HepG2 (cell line): Measurements from ENCODE around the gene HOXA7. TPM values are rescaled to one million over a fixed set of nuclear protein-coding genes. Genes with fewer than 3 reads are reported as not detected.

Experiments used
- ATAC-seq: fragments of 200-7000 bp; cut with Tn5 transposase; 3 replicates; pipeline ENCODE4 v1.9.1; 2020; ENCODE audit warnings: mild to moderate bottlenecking, moderate library complexity
- BruUV-seq: library from RNA; stranded (reverse); fragments of 400-500 nt; replicated peaks from 2 replicates; lab custom pipeline; 2021; lab: Mats Ljungman, UMichigan
- CTCF ChIA-PET: fragments of 300-600 bp; formaldehyde crosslinking; extraction: SDS; loops from one replicate; lab custom pipeline; 2021; ENCODE audit warnings: low total read pairs, inconsistent platforms, low intra/inter-chr PET ratio; lab: Yijun Ruan, JAX
- POLR2A ChIA-PET: fragments of 350-600 bp; sonication (Branson Sonifier 250); formaldehyde crosslinking; loops from one replicate; lab custom pipeline; 2020; ENCODE audit warnings: antibody characterized with exemption, inconsistent platforms; lab: Yijun Ruan, JAX
- DNase-seq: peaks from one replicate; pipeline ENCODE4 v3.0.0-alpha.2; 2015; ENCODE audit warnings: low spot score
- FAIRE-seq: peaks from 3 replicates; lab custom pipeline; 2011; peaks lifted over from hg19 to GRCh38; lab: Jason Lieb, UNC
- H2AFZ ChIP-seq: one replicate; pipeline ENCODE4 v1.6.1; 2011; ENCODE audit warnings: low read length, inconsistent platforms
- H3K27ac ChIP-seq: fragments of 300-600 bp; 3 replicates; pipeline ENCODE4 v1.8.0; 2011; ENCODE audit warnings: mixed run types, mild to moderate bottlenecking, mixed read lengths, low read length, inconsistent platforms; ENCODE audit not compliant: insufficient read depth; ENCODE audit errors: extremely low read length
- H3K27me3 ChIP-seq, 2 experiments: fragments of 200-600 bp in 1 of 2; 2 replicates in 1 of 2; 3 replicates in 1 of 2; pipeline versions ENCODE4 v1.6.0 to v1.8.0; 2011; ENCODE audit warnings: low read length in 2 of 2, mild to moderate bottlenecking in 2 of 2, moderate library complexity in 2 of 2, inconsistent platforms in 1 of 2; ENCODE audit not compliant: insufficient read depth in 2 of 2, control insufficient read depth in 1 of 2
- H3K36me3 ChIP-seq, 2 experiments: fragments of 200-600 bp in 1 of 2; replicated peaks in 1 of 2; 2 replicates in 1 of 2; 3 replicates in 1 of 2; pipeline versions ENCODE4 v1.5.1 to v1.8.0; 2011; ENCODE audit warnings: low read length in 2 of 2, inconsistent platforms in 1 of 2; ENCODE audit not compliant: insufficient read depth in 2 of 2, control insufficient read depth in 1 of 2
- H3K4me1 ChIP-seq: 2 replicates; pipeline ENCODE4 v1.5.1; 2012; ENCODE audit warnings: low read length, inconsistent platforms; ENCODE audit not compliant: insufficient read depth
- H3K4me2 ChIP-seq: 2 replicates; pipeline ENCODE4 v1.6.0; 2011; ENCODE audit warnings: low read depth, low read length, inconsistent platforms
- H3K4me3 ChIP-seq, 3 experiments: fragments of 200-600 bp in 1 of 3; sonication (generic), shearing (Covaris generic) in 1 of 3; replicated peaks in 1 of 3; 2 replicates each; pipeline ENCODE4 v1.5.1; 2011 to 2016; ENCODE audit warnings: low read length in 3 of 3, inconsistent platforms in 2 of 3, low read depth in 2 of 3, mild to moderate bottlenecking in 2 of 3, control low read depth in 1 of 3, mixed read lengths in 1 of 3; ENCODE audit not compliant: insufficient read depth in 1 of 3
- H3K79me2 ChIP-seq: one replicate; pipeline ENCODE4 v1.6.1; 2011; ENCODE audit warnings: low read length, inconsistent platforms; ENCODE audit not compliant: insufficient read depth
- H3K9ac ChIP-seq: 2 replicates; pipeline ENCODE4 v1.6.0; 2011; ENCODE audit warnings: mild to moderate bottlenecking, low read depth, low read length, inconsistent platforms; ENCODE audit not compliant: insufficient read depth
- H3K9me3 ChIP-seq: 2 replicates; pipeline ENCODE4 v1.5.1; 2012; ENCODE audit warnings: mild to moderate bottlenecking, low read length
- H4K20me1 ChIP-seq: 2 replicates; pipeline ENCODE4 v1.6.0; 2011; ENCODE audit warnings: inconsistent platforms, mild to moderate bottlenecking, low read length, moderate library complexity; ENCODE audit not compliant: insufficient read depth
- ETV6 ChIP-seq: sonication (generic); formaldehyde crosslinking; conservative IDR thresholded peaks from 2 replicates; pipeline ENCODE4 v1.4.0; 2020; ENCODE audit warnings: missing genetic modification reagents
- RAD21 ChIP-seq: fragments of 450-650 bp; formaldehyde crosslinking; IDR thresholded peaks from 2 replicates; pipeline ENCODE4 v1.5.0; 2020; ENCODE audit warnings: mild to moderate bottlenecking
- RBFOX2 ChIP-seq: fragments of 200-400 bp; formaldehyde crosslinking; IDR thresholded peaks from 2 replicates; pipeline ENCODE4 v1.6.1; 2017; ENCODE audit warnings: low read depth, mild to moderate bottlenecking, low read length
- ZSCAN21 ChIP-seq: sonication (generic); formaldehyde crosslinking; IDR thresholded peaks from 2 replicates; pipeline ENCODE4 v1.8.0; 2022; ENCODE audit warnings: mild to moderate bottlenecking, missing genetic modification reagents, moderate library complexity, borderline replicate concordance
- WGBS: methylation state at CpG from one replicate; pipeline ENCODE4 v1.1.6; 2017; ENCODE audit warnings: low lambda C conversion rate; 5-methylcytosine and 5-hydroxymethylcytosine counted together
- in situ Hi-C: cut with HindIII; loops from 2 replicates; pipeline ENCODE4 v1.10.0; 2017; ENCODE audit warnings: low pct_unique_long_range_greater_than_20kb; ENCODE audit not compliant: extremely low pct_ligation_motif_present
- intact Hi-C: fragments of 100-400 bp; cut with micrococcal nuclease; formaldehyde crosslinking; loops from one replicate; pipeline ENCODE4 v1.10.0; 2022; ENCODE audit not compliant: unreplicated experiment
- polyA plus RNA-seq, 8 experiments: library from polyadenylated mRNA; depleted of rRNA in 3 of 8; stranded (reverse) in 7 of 8; unstranded in 1 of 8; fragments of >200 nt; fragmentation: Illumina TruSeq in 4 of 8; extraction: Trizol in 4 of 8; gene quantifications; 2 replicates each; pipeline versions ENCODE4 v1.2.1 to v1.2.3, GENCODE V29; 2011 to 2016; ENCODE audit warnings: low read depth in 4 of 8, missing spikeins in 1 of 8, mixed read lengths in 1 of 8; ENCODE audit not compliant: insufficient read depth in 1 of 8
- total RNA-seq, 5 experiments: library from RNA; depleted of rRNA; stranded (reverse); fragments of >200 nt; fragmentation: Illumina TruSeq; extraction: Trizol; gene quantifications; 2 replicates each; pipeline ENCODE4 v1.2.3, GENCODE V29; 2016; ENCODE audit warnings: low read depth in 1 of 5

HOXA7 gene
- total and polyA plus RNA-seq, 2 of the 13 experiments (the other 11 are each of a cell fraction or from before 2014, with no cell fraction given) = 0.05 TPM; not detected in 1

DNA sequence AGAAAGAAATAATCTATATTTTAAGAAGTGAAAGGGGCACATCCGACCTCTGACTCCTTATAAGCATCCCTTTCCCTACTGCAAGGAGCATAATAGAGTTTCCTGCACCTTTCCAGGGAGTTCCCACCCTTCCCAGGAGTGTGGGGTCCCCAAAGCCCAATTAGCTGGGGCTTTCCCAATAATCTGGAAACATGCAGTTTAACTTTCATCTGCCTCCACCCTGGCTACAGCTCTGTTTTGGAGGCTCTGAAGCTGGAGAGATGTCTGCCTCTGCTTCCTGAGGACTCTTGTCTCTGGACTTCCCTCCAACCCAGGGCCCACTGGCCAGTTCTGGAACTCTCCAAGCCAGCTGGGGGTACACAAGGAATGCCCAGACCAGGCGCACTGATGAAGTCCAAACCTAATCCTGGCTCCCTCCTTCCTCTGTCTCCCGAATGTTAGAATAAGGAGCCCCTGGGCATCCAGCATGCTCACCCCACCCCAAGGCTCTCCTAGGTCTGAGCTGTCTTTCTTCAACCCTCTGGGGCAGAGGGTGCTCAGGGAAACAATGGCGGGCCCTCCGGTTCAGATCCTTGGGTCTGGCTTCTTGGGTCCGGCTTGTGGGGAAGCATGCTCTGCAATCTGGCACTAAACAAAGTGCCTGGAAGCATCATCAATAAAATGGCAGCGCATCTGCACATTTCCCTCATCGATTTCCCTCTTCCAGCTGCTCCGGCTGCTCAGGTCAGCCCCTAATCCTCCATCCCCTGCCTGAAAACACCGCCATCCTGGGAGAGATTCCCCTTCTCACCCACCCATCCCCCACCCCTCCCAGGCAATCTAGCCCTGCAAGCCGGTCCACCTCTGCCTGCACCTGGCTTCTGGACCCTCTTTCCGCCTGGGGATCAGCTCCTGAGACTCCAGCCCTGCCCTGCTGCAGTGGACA lies 39.3 kb downstream of the HOXA7 start (continued):
- TF ChIP-seq ETV6 (no peak), RAD21 (CRISPR knock-in tag) (no peak)
- TF ChIP-seq, all 625 proteins: peak for 0

DNA sequence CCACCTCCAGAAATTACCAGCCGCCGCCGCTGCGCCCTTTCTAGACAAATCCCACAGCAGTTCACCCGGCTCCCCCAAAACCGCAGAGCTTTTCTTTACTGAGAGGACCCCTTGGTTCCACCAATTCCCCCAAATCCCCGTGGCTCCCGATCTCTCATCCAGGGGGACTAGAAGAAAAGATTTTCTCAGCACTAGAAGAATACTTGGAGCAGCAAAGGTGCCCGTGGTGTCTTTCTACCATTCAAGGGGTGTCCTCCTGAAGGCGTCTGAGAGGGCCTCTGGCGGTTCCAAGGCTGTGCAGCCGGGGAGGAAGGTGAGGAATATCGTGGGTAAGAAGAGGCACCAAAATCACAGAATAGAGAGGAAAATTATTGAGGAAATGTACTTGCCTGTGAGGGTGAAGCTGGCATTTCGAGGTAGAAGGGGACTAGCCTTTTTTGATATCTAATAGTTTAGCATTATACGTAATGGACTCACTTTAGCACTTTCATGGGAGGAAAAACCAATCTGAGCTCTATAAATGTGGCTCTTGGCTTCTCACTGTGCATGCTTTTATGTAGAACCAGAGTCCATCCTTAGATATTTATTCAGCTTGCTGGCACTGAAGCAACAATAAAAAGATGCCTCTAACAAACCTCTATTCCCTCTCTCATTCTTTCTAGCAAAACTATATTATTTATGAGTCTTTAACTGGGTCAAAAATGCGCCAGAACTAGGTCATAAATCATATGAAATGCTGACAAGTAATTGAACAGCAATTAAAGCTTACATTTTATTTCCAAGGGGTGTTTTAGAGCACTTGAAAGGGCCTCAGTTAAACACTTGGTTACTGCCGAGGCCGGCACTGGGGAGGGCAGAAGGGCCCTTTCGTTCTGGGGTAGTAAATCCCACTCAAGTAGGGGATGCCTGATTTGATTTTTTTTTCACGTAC lies 40.2 kb downstream of the HOXA7 start:
- no peaks in the 10 kb centered on the region for H3K27me3 ChIP-seq
- H3K4me1 ChIP-seq = peaks cover 43% of the 10 kb centered on the region
- WGBS = 95% methylated on average over 20 of the region's 20 CpGs
- no peak overlapping the region for H3K4me3 ChIP-seq
- no peak overlapping the region for H3K9ac ChIP-seq
- POLR2A ChIA-PET = interaction anchor here (1.6 kb wide), 1 partner anchor 252 kb away, joined by 5 read pairs; the partner anchor contains the start of gene SKAP2
- H3K9me3 ChIP-seq = no peaks in the 10 kb centered on the region
- H4K20me1 ChIP-seq = peaks cover 18% of the 10 kb centered on the region
- ATAC-seq = no peak
- in situ Hi-C loops = no loop called here
- CTCF ChIA-PET = no interaction called here
- no peak overlapping the region for H3K27ac ChIP-seq
- BruUV-seq = no TSS peak
- no peak overlapping the region for H2AFZ ChIP-seq
- peaks cover 0 to 6% of the 10 kb centered on the region in 2 experiments; a peak in 3 of 5 replicates for H3K36me3 ChIP-seq
- no peak for DNase-seq
- H3K79me2 ChIP-seq = peaks cover 47% of the 10 kb centered on the region
- no peak overlapping the region for H3K4me2 ChIP-seq
- no peak for FAIRE-seq
- TF ChIP-seq ZSCAN21 (CRISPR knock-in tag) (no peak), RBFOX2 (0 out of 2 replicates have a peak, but pooled peaks have one; percentile 25)
- intact Hi-C loops = no loop called here
